ENCODE data around the gene GDPD4.

GDPD4 gene

GRCh38 chr11:77213589-77214428 is 87.7 kb downstream of the GDPD4 start:
- Histone ChIP-seq H2AFZ (ENCODE audit: low read depth, low read length) (no peak overlapping the region), H3K27me3 (ENCODE audit: insufficient read depth, low read length) (peaks cover 6% of the 10 kb centered on the region), H3K4me3 (ENCODE audit: low read length) (no peak overlapping the region), H3K9me3 (ENCODE audit: low read length) (no peaks in the 10 kb centered on the region), H3K4me1 (ENCODE audit: insufficient read depth, low read length) (no peaks in the 10 kb centered on the region), H3K36me3 (ENCODE audit: insufficient read depth, low read length) (no peaks in the 10 kb centered on the region)

- Histone ChIP-seq H2AFZ (ENCODE audit: low read depth, low read length) (no peak overlapping the region), H3K9me3 (ENCODE audit: low read length) (no peaks in the 10 kb centered on the region), H3K27me3 (ENCODE audit: insufficient read depth, low read length) (peaks cover 6% of the 10 kb centered on the region), H3K4me3 (ENCODE audit: low read length) (no peak overlapping the region), H3K36me3 (ENCODE audit: insufficient read depth, low read length) (no peaks in the 10 kb centered on the region), H3K4me1 (ENCODE audit: insufficient read depth, low read length) (no peaks in the 10 kb centered on the region)
Observed at GRCh38 chr11:77213029-77213579, 88.4 kb downstream of the GDPD4 start.

GRCh38 chr11:77212314-77213007 is 89.0 kb downstream of the GDPD4 start:
- Histone ChIP-seq H3K9me3 (ENCODE audit: low read length) (no peaks in the 10 kb centered on the region), H3K4me3 (ENCODE audit: low read length) (no peak overlapping the region), H3K4me1 (ENCODE audit: insufficient read depth, low read length) (no peaks in the 10 kb centered on the region), H2AFZ (ENCODE audit: low read depth, low read length) (no peak overlapping the region), H3K36me3 (ENCODE audit: insufficient read depth, low read length) (no peaks in the 10 kb centered on the region), H3K27me3 (ENCODE audit: insufficient read depth, low read length) (peaks cover 6% of the 10 kb centered on the region)

- Histone ChIP-seq H3K27me3 (ENCODE audit: insufficient read depth, low read length) (peaks cover 6% of the 10 kb centered on the region), H3K9me3 (ENCODE audit: low read length) (no peaks in the 10 kb centered on the region), H3K36me3 (ENCODE audit: insufficient read depth, low read length) (no peaks in the 10 kb centered on the region), H3K4me3 (ENCODE audit: low read length) (no peak overlapping the region), H3K4me1 (ENCODE audit: insufficient read depth, low read length) (no peaks in the 10 kb centered on the region), H2AFZ (ENCODE audit: low read depth, low read length) (no peak overlapping the region)
Observed at GRCh38 chr11:77211594-77212251, 89.8 kb downstream of the GDPD4 start.

- H3K4me3 ChIP-seq (ENCODE audit: low read length), result no peak overlapping the region
- H3K4me1 ChIP-seq (ENCODE audit: insufficient read depth, low read length), result no peaks in the 10 kb centered on the region
- H2AFZ ChIP-seq (ENCODE audit: low read depth, low read length), result no peak overlapping the region
- H3K27me3 ChIP-seq (ENCODE audit: insufficient read depth, low read length), result peaks cover 6% of the 10 kb centered on the region
- no peaks in the 10 kb centered on the region for H3K36me3 ChIP-seq (ENCODE audit: insufficient read depth, low read length)
- no peaks in the 10 kb centered on the region for H3K9me3 ChIP-seq (ENCODE audit: low read length)
Observed at GRCh38 chr11:77211040-77211451, 90.4 kb downstream of the GDPD4 start.

GRCh38 chr11:77209663-77210062 is 91.8 kb downstream of the GDPD4 start:
- Histone ChIP-seq H3K36me3 (ENCODE audit: insufficient read depth, low read length) (no peaks in the 10 kb centered on the region), H3K4me1 (ENCODE audit: insufficient read depth, low read length) (no peaks in the 10 kb centered on the region), H3K4me3 (ENCODE audit: low read length) (no peak overlapping the region), H3K9me3 (ENCODE audit: low read length) (no peaks in the 10 kb centered on the region), H2AFZ (ENCODE audit: low read depth, low read length) (no peak overlapping the region), H3K27me3 (ENCODE audit: insufficient read depth, low read length) (peaks cover 3% of the 10 kb centered on the region)

- H2AFZ ChIP-seq (ENCODE audit: low read depth, low read length), result no peak overlapping the region
- H3K27me3 ChIP-seq (ENCODE audit: insufficient read depth, low read length), result peaks cover 3% of the 10 kb centered on the region
- no peaks in the 10 kb centered on the region for H3K4me1 ChIP-seq (ENCODE audit: insufficient read depth, low read length)
- no peaks in the 10 kb centered on the region for H3K36me3 ChIP-seq (ENCODE audit: insufficient read depth, low read length)
- H3K9me3 ChIP-seq (ENCODE audit: low read length), result no peaks in the 10 kb centered on the region
- H3K4me3 ChIP-seq (ENCODE audit: low read length), result no peak overlapping the region
Observed at GRCh38 chr11:77208535-77208934, 93.0 kb downstream of the GDPD4 start.

- Histone ChIP-seq H3K4me3 (ENCODE audit: low read length) (no peak overlapping the region), H3K4me1 (ENCODE audit: insufficient read depth, low read length) (no peaks in the 10 kb centered on the region), H2AFZ (ENCODE audit: low read depth, low read length) (no peak overlapping the region), H3K27me3 (ENCODE audit: insufficient read depth, low read length) (peaks cover 3% of the 10 kb centered on the region), H3K9me3 (ENCODE audit: low read length) (no peaks in the 10 kb centered on the region), H3K36me3 (ENCODE audit: insufficient read depth, low read length) (no peaks in the 10 kb centered on the region)
Observed at GRCh38 chr11:77207618-77208313, 93.7 kb downstream of the GDPD4 start.

GRCh38 chr11:77207019-77207485 is 94.4 kb downstream of the GDPD4 start:
- Histone ChIP-seq H3K4me1 (ENCODE audit: insufficient read depth, low read length) (no peaks in the 10 kb centered on the region), H3K27me3 (ENCODE audit: insufficient read depth, low read length) (peaks cover 3% of the 10 kb centered on the region), H3K9me3 (ENCODE audit: low read length) (no peaks in the 10 kb centered on the region), H3K36me3 (ENCODE audit: insufficient read depth, low read length) (no peaks in the 10 kb centered on the region), H3K4me3 (ENCODE audit: low read length) (no peak overlapping the region), H2AFZ (ENCODE audit: low read depth, low read length) (no peak overlapping the region)

GRCh38 chr11:77206264-77207018 is 95.0 kb downstream of the GDPD4 start:
- H3K27me3 ChIP-seq (ENCODE audit: insufficient read depth, low read length), result peaks cover 2% of the 10 kb centered on the region
- H3K36me3 ChIP-seq (ENCODE audit: insufficient read depth, low read length), result no peaks in the 10 kb centered on the region
- H2AFZ ChIP-seq (ENCODE audit: low read depth, low read length), result no peak overlapping the region
- H3K4me3 ChIP-seq (ENCODE audit: low read length), result no peak overlapping the region
- no peaks in the 10 kb centered on the region for H3K9me3 ChIP-seq (ENCODE audit: low read length)
- H3K4me1 ChIP-seq (ENCODE audit: insufficient read depth, low read length), result no peaks in the 10 kb centered on the region

- Histone ChIP-seq H2AFZ (ENCODE audit: low read depth, low read length) (no peak overlapping the region), H3K9me3 (ENCODE audit: low read length) (no peaks in the 10 kb centered on the region), H3K36me3 (ENCODE audit: insufficient read depth, low read length) (no peaks in the 10 kb centered on the region), H3K4me1 (ENCODE audit: insufficient read depth, low read length) (no peaks in the 10 kb centered on the region), H3K27me3 (ENCODE audit: insufficient read depth, low read length) (no peaks in the 10 kb centered on the region), H3K4me3 (ENCODE audit: low read length) (no peak overlapping the region)
Observed at GRCh38 chr11:77205467-77206263, 95.8 kb downstream of the GDPD4 start.

All from neuron (in vitro differentiated cells).